Stomach smooth muscle (tissue), 2 donors: ENCODE data around the gene SPAG4.

Experiments used
- H3K27ac ChIP-seq: one replicate; pipeline ENCODE4 v1.7.0; 2013; ENCODE audit warnings: mild to moderate bottlenecking, low read length, inconsistent platforms
- H3K27me3 ChIP-seq, 2 donors: one replicate each; pipeline ENCODE4 v1.7.0; 2013; ENCODE audit warnings: low read length in 2 of 2; ENCODE audit not compliant: insufficient read depth in 2 of 2, control insufficient read depth in 1 of 2
- H3K36me3 ChIP-seq, 2 donors: one replicate each; pipeline ENCODE4 v1.7.0; 2013; ENCODE audit warnings: low read length in 2 of 2; ENCODE audit not compliant: control insufficient read depth in 2 of 2, insufficient read depth in 2 of 2
- H3K4me1 ChIP-seq: one replicate; pipeline ENCODE4 v1.7.0; 2013; ENCODE audit warnings: low read length; ENCODE audit not compliant: control insufficient read depth, insufficient read depth
- H3K4me3 ChIP-seq, 2 donors: one replicate each; pipeline ENCODE4 v1.7.0; 2013; ENCODE audit warnings: low read length in 2 of 2
- H3K9ac ChIP-seq, 2 donors: one replicate each; pipeline ENCODE4 v1.7.0; 2013; ENCODE audit warnings: low read length in 2 of 2, mild to moderate bottlenecking in 1 of 2
- H3K9me3 ChIP-seq, 2 donors: one replicate each; pipeline ENCODE4 v1.7.0; 2013; ENCODE audit warnings: low read length in 2 of 2; ENCODE audit not compliant: control insufficient read depth in 2 of 2
- donor health status: healthy.
- donor health status: Pancreatic carcinoma.

Gene SPAG4

GRCh38 chr20:35615667-35616464 is at the start of gene SPAG4:
TSS of gene SPAG4 (plus strand) at chr20:35615829. CDS start at chr20:35616004, 175 bp downstream.
- peaks cover 34% of the 10 kb centered on the region for H3K4me1 ChIP-seq
- H3K9me3 ChIP-seq, result no peaks in the 10 kb centered on the region
- no peaks in the 10 kb centered on the region for H3K27me3 ChIP-seq
- peak within 1 kb of the TSS; percentile 90 for H3K27ac ChIP-seq
- H3K4me3 ChIP-seq, result peak within 1 kb of the TSS; percentile 65 to 78
- H3K9ac ChIP-seq, result peak within 1 kb of the TSS; percentile 78 to 87
- no peaks in the 10 kb centered on the region for H3K36me3 ChIP-seq

GRCh38 chr20:35568645-35569044 is 47.0 kb upstream of the SPAG4 start:
- Histone ChIP-seq H3K9me3 (peaks cover 0 to 2% of the 10 kb centered on the region in 2 donors), H3K27ac (no peak overlapping the region), H3K9ac (no peak overlapping the region), H3K4me1 (no peaks in the 10 kb centered on the region), H3K36me3 (no peaks in the 10 kb centered on the region), H3K27me3 (no peaks in the 10 kb centered on the region), H3K4me3 (no peak overlapping the region)

GRCh38 chr20:35571555-35571954 is 44.1 kb upstream of the SPAG4 start:
- H3K27me3 ChIP-seq, result no peaks in the 10 kb centered on the region
- no peak overlapping the region for H3K27ac ChIP-seq
- H3K36me3 ChIP-seq, result no peaks in the 10 kb centered on the region
- no peak overlapping the region for H3K4me3 ChIP-seq
- H3K9me3 ChIP-seq, result peaks cover 0 to 2% of the 10 kb centered on the region in 2 donors
- no peaks in the 10 kb centered on the region for H3K4me1 ChIP-seq
- H3K9ac ChIP-seq, result no peak overlapping the region

- Histone ChIP-seq H3K27me3 (no peaks in the 10 kb centered on the region), H3K4me1 (no peaks in the 10 kb centered on the region), H3K27ac (no peak overlapping the region), H3K36me3 (no peaks in the 10 kb centered on the region), H3K9me3 (peaks cover 0 to 2% of the 10 kb centered on the region in 2 donors), H3K9ac (no peak overlapping the region), H3K4me3 (no peak overlapping the region)
Measured at GRCh38 chr20:35572838-35573237, 42.8 kb upstream of the SPAG4 start.

- no peak overlapping the region for H3K27ac ChIP-seq
- H3K27me3 ChIP-seq, result no peaks in the 10 kb centered on the region
- peaks cover 0 to 2% of the 10 kb centered on the region in 2 donors for H3K9me3 ChIP-seq
- no peak overlapping the region for H3K9ac ChIP-seq
- H3K4me3 ChIP-seq, result no peak overlapping the region
- no peaks in the 10 kb centered on the region for H3K36me3 ChIP-seq
- H3K4me1 ChIP-seq, result no peaks in the 10 kb centered on the region
Measured at GRCh38 chr20:35575958-35576357, 39.7 kb upstream of the SPAG4 start.

GRCh38 chr20:35576816-35577215 is 38.8 kb upstream of the SPAG4 start:
- no peaks in the 10 kb centered on the region for H3K36me3 ChIP-seq

GRCh38 chr20:35578469-35578868 is 37.2 kb upstream of the SPAG4 start:
- Histone ChIP-seq H3K27me3 (no peaks in the 10 kb centered on the region), H3K4me3 (no peak overlapping the region), H3K9ac (no peak overlapping the region), H3K36me3 (no peaks in the 10 kb centered on the region), H3K4me1 (no peaks in the 10 kb centered on the region), H3K27ac (no peak overlapping the region), H3K9me3 (no peaks in the 10 kb centered on the region)

More at GRCh38 chr20:35576816-35577215, 38.8 kb upstream of the SPAG4 start:
- H3K27ac ChIP-seq, result no peak overlapping the region
- peaks cover 0 to 2% of the 10 kb centered on the region in 2 donors for H3K9me3 ChIP-seq
- H3K9ac ChIP-seq, result no peak overlapping the region
- H3K4me1 ChIP-seq, result no peaks in the 10 kb centered on the region
- H3K4me3 ChIP-seq, result no peak overlapping the region
- H3K27me3 ChIP-seq, result no peaks in the 10 kb centered on the region

- Histone ChIP-seq H3K9ac (no peak overlapping the region), H3K27me3 (no peaks in the 10 kb centered on the region), H3K4me3 (no peak overlapping the region), H3K27ac (no peak overlapping the region), H3K9me3 (no peaks in the 10 kb centered on the region), H3K36me3 (no peaks in the 10 kb centered on the region), H3K4me1 (no peaks in the 10 kb centered on the region)
Measured at GRCh38 chr20:35579196-35579595, 36.4 kb upstream of the SPAG4 start.

GRCh38 chr20:35582131-35582530 is 33.5 kb upstream of the SPAG4 start:
- Histone ChIP-seq H3K27ac (no peak overlapping the region), H3K9ac (no peak overlapping the region), H3K4me1 (no peaks in the 10 kb centered on the region), H3K36me3 (no peaks in the 10 kb centered on the region), H3K4me3 (no peak overlapping the region), H3K9me3 (no peaks in the 10 kb centered on the region), H3K27me3 (no peaks in the 10 kb centered on the region)

- Histone ChIP-seq H3K4me3 (no peak overlapping the region), H3K9me3 (no peaks in the 10 kb centered on the region), H3K4me1 (no peaks in the 10 kb centered on the region), H3K27me3 (no peaks in the 10 kb centered on the region), H3K36me3 (no peaks in the 10 kb centered on the region), H3K27ac (no peak overlapping the region), H3K9ac (no peak overlapping the region)
Measured at GRCh38 chr20:35582741-35583404, 32.8 kb upstream of the SPAG4 start.
